Mucosa of rectum (tissue), 2 donors: Measurements from ENCODE around the gene TRA2B.
A peak's percentile ranks its signal among the peaks of the same experiment; 100 is the strongest.

Source experiments
- H3K27ac ChIP-seq, 2 donors: one replicate each; pipeline ENCODE4 v1.7.0; 2013; ENCODE audit warnings: inconsistent platforms in 2 of 2, low read depth in 2 of 2, low read length in 2 of 2
- H3K27me3 ChIP-seq, 2 donors: one replicate each; pipeline ENCODE4 v1.7.0; 2013; ENCODE audit warnings: low read length in 2 of 2; ENCODE audit not compliant: control insufficient read depth in 2 of 2, insufficient read depth in 2 of 2
- H3K36me3 ChIP-seq, 2 donors: one replicate each; pipeline ENCODE4 v1.7.0; 2013; ENCODE audit warnings: low read length in 2 of 2; ENCODE audit not compliant: control insufficient read depth in 2 of 2, insufficient read depth in 2 of 2
- H3K4me1 ChIP-seq, 2 donors: one replicate each; pipeline ENCODE4 v1.7.0; 2013; ENCODE audit warnings: low read length in 2 of 2, mild to moderate bottlenecking in 1 of 2; ENCODE audit not compliant: control insufficient read depth in 2 of 2, insufficient read depth in 2 of 2
- H3K4me3 ChIP-seq, 2 donors: one replicate each; pipeline ENCODE4 v1.7.0; 2013; ENCODE audit warnings: low read length in 2 of 2
- H3K9ac ChIP-seq, 2 donors: one replicate each; pipeline ENCODE4 v1.7.0; 2013; ENCODE audit warnings: low read length in 2 of 2, low read depth in 1 of 2, mild to moderate bottlenecking in 1 of 2
- H3K9me3 ChIP-seq, 2 donors: one replicate each; pipeline ENCODE4 v1.7.0; 2013; ENCODE audit warnings: low read length in 2 of 2; ENCODE audit not compliant: control insufficient read depth in 2 of 2
- donor health status: healthy.
- donor health status: Normal muscosa, but diverticular disease.

Gene TRA2B

DNA sequence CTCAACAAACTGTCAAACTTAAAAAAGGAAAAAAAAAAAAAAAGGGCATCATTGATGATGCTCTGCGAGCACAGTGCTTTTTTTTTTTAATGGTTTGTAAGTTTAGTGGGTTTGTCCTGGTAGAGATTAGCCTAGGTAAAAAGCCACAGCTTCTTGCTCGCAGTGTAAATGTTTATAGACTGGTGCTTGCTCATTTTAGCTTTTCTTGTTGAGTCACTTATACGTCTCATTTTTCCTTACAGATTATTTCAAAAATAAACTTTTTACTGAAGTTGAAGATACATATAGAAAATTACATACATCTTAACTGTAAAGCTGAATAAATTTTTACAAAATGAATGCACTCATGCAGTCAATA lies 16.5 kb upstream of the TRA2B start:
- Histone ChIP-seq H3K36me3 (no peaks in the 10 kb centered on the region), H3K27me3 (no peaks in the 10 kb centered on the region), H3K9me3 (no peaks in the 10 kb centered on the region), H3K9ac (no peak overlapping the region), H3K4me3 (no peak overlapping the region), H3K4me1 (peaks cover 22 to 53% of the 10 kb centered on the region in 2 donors), H3K27ac (peak overlapping the region; percentile 58 to 62)

GRCh38 chr3:185950728-185951127 lies 12.9 kb upstream of the TRA2B start:
- H3K27ac ChIP-seq: peak overlapping the region in 1 of 2 donors; percentile 23
- H3K27me3 ChIP-seq: no peaks in the 10 kb centered on the region
- H3K4me3 ChIP-seq: no peak overlapping the region
- no peaks in the 10 kb centered on the region for H3K9me3 ChIP-seq
- H3K9ac ChIP-seq: no peak overlapping the region
- no peaks in the 10 kb centered on the region for H3K36me3 ChIP-seq
- peaks cover 14 to 28% of the 10 kb centered on the region in 2 donors for H3K4me1 ChIP-seq

- no peaks in the 10 kb centered on the region for H3K9me3 ChIP-seq
- no peak overlapping the region for H3K4me3 ChIP-seq
- no peak overlapping the region for H3K27ac ChIP-seq
- H3K9ac ChIP-seq: no peak overlapping the region
- no peaks in the 10 kb centered on the region for H3K36me3 ChIP-seq
- H3K4me1 ChIP-seq: peaks cover 10 to 16% of the 10 kb centered on the region in 2 donors
- H3K27me3 ChIP-seq: no peaks in the 10 kb centered on the region
Measured at GRCh38 chr3:185949515-185949914, 11.7 kb upstream of the TRA2B start.

DNA sequence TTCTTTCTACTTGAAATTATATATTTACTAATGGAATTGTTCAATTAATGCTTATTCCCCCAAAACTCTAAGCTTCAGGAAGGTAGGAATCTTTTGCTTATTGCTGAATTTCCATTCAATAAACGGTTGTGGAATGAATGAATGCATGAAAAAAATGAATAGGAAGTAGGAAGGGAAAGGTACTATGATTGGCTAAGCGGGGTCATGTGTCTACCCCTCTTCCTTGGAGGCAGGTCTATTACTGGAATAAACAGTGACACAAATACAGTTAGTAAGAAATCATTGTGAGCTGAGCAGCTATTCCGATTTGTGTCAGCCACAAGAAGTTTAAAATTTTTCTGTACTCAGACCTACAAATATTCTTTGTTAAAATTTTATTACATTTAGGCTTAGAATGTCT lies 10.5 kb upstream of the TRA2B start:
- Histone ChIP-seq H3K9ac (no peak overlapping the region), H3K9me3 (no peaks in the 10 kb centered on the region), H3K4me3 (no peak overlapping the region), H3K27ac (no peak overlapping the region), H3K4me1 (peaks cover 11 to 17% of the 10 kb centered on the region in 2 donors), H3K27me3 (no peaks in the 10 kb centered on the region), H3K36me3 (no peaks in the 10 kb centered on the region)

GRCh38 chr3:185943760-185944106 lies 5.9 kb upstream of the TRA2B start:
- Histone ChIP-seq H3K4me3 (no peak overlapping the region), H3K9ac (peak overlapping the region in 1 of 2 donors; percentile 29), H3K9me3 (no peaks in the 10 kb centered on the region), H3K4me1 (peaks cover 4 to 8% of the 10 kb centered on the region in 2 donors), H3K27ac (no peak overlapping the region), H3K27me3 (no peaks in the 10 kb centered on the region), H3K36me3 (no peaks in the 10 kb centered on the region)

DNA sequence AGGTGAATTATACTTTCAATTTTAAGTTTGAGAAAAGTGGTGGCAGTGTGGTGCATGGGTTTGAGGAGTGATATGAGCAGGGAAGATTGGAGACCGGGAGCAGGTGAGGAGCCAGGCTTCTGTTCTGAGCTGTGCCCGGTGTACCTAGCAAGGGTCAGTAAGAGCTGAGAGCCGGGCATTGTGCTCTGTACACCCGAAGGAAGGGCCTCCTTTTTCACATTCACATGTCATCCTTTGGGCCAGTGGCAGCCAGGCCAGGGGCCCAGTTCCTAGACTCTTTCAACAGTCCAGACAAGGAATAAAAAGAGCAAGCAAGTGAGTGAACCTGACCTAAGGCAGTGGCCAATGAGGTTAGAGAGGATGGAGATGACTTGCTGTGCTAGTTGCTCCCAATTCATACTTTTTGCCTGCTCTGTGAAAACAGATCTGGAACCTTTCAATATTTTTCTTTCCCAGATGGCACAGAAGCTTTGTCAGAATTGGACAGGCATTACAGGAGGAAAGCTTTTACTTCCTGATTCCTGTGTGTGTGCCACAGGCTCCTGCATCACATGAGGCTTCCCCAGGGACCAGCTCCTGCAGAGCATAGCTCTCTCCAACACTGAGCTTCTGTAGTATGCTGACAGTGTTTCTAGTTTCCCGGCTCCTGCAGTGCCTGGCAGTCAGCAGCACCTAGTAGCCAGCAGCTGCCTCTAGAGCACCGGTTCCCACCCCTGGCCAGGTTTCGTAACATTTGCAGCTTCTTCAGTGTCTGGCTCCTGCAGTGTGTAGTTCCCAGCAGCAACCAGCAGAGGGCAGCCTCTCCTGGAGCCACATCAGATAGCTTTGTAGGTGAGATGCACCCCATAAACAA lies 5.3 kb upstream of the TRA2B start:
- H3K4me1 ChIP-seq: peaks cover 4 to 8% of the 10 kb centered on the region in 2 donors
- peak overlapping the region; percentile 24 to 63 for H3K4me3 ChIP-seq
- no peak overlapping the region for H3K27ac ChIP-seq
- H3K36me3 ChIP-seq: no peaks in the 10 kb centered on the region
- H3K9me3 ChIP-seq: no peaks in the 10 kb centered on the region
- no peaks in the 10 kb centered on the region for H3K27me3 ChIP-seq
- peak overlapping the region; percentile 29 to 32 for H3K9ac ChIP-seq

GRCh38 chr3:185942396-185942795 lies 4.6 kb upstream of the TRA2B start:
- Histone ChIP-seq H3K36me3 (no peaks in the 10 kb centered on the region), H3K27ac (no peak overlapping the region), H3K4me1 (peaks cover 4 to 8% of the 10 kb centered on the region in 2 donors), H3K27me3 (no peaks in the 10 kb centered on the region), H3K9me3 (no peaks in the 10 kb centered on the region), H3K4me3 (no peak overlapping the region), H3K9ac (no peak overlapping the region)

GRCh38 chr3:185940951-185941350 lies 3.1 kb upstream of the TRA2B start:
- Histone ChIP-seq H3K27ac (no peak overlapping the region), H3K27me3 (no peaks in the 10 kb centered on the region), H3K4me3 (no peak overlapping the region), H3K9me3 (no peaks in the 10 kb centered on the region), H3K36me3 (no peaks in the 10 kb centered on the region), H3K9ac (no peak overlapping the region), H3K4me1 (peaks cover 4 to 8% of the 10 kb centered on the region in 2 donors)

- no peak overlapping the region for H3K4me3 ChIP-seq
- H3K9ac ChIP-seq: no peak overlapping the region
- peaks cover 14 to 19% of the 10 kb centered on the region in 2 donors for H3K4me1 ChIP-seq
- H3K27me3 ChIP-seq: no peaks in the 10 kb centered on the region
- H3K9me3 ChIP-seq: no peaks in the 10 kb centered on the region
- H3K36me3 ChIP-seq: no peaks in the 10 kb centered on the region
- H3K27ac ChIP-seq: no peak overlapping the region
Measured at GRCh38 chr3:185939721-185940120, 1.9 kb upstream of the TRA2B start.

GRCh38 chr3:185936814-185937688 lies 763 bp downstream of the TRA2B start:
- no peaks in the 10 kb centered on the region for H3K27me3 ChIP-seq
- H3K4me3 ChIP-seq: peak overlapping the region; percentile 99 to 100
- no peaks in the 10 kb centered on the region for H3K9me3 ChIP-seq
- H3K9ac ChIP-seq: peak overlapping the region; percentile 100
- peaks cover 30 to 37% of the 10 kb centered on the region in 2 donors for H3K4me1 ChIP-seq
- H3K36me3 ChIP-seq: no peaks in the 10 kb centered on the region
- H3K27ac ChIP-seq: peak overlapping the region; percentile 99 to 100
